GM12878 (cell line): Measurements from ENCODE around the gene DIDO1. TPM values are rescaled to one million over a fixed set of nuclear protein-coding genes. Genes with fewer than 3 reads are reported as not detected.

Experiments used
- ATAC-seq: fragments of 200-7000 bp; cut with Tn5 transposase; 3 replicates; pipeline ENCODE4 v1.9.1; 2020; ENCODE audit warnings: mild to moderate bottlenecking, moderate library complexity
- BruUV-seq: library from RNA; stranded (reverse); fragments of 400-500 nt; replicated peaks from 2 replicates; lab custom pipeline; 2021; lab: Mats Ljungman, UMichigan
- CTCF ChIA-PET: fragments of 300-600 bp; sonication (Branson Sonifier 250); formaldehyde crosslinking; extraction: SDS; loops from one replicate; lab custom pipeline; 2021; ENCODE audit warnings: inconsistent platforms; lab: Yijun Ruan, JAX
- POLR2A ChIA-PET: fragments of 350-600 bp; formaldehyde crosslinking; extraction: SDS; loops from one replicate; lab custom pipeline; 2021; ENCODE audit warnings: inconsistent platforms; lab: Charles Lee
- RAD21 ChIA-PET: fragments of 300-600 bp; sonication (Branson Sonifier 250); formaldehyde crosslinking; loops from one replicate; lab custom pipeline; 2023; ENCODE audit warnings: antibody characterized with exemption; ENCODE audit not compliant: unreplicated experiment; lab: Charles Lee
- SMC1A ChIA-PET: fragments of 300-600 bp; sonication (Branson Sonifier 250); formaldehyde crosslinking; loops from one replicate; lab custom pipeline; 2023; ENCODE audit not compliant: unreplicated experiment, uncharacterized antibody; lab: Charles Lee
- DNase-seq: peaks from one replicate; pipeline ENCODE4 v3.0.0-alpha.2; 2011; ENCODE audit warnings: low read depth, low spot score
- FAIRE-seq: peaks from 3 replicates; lab custom pipeline; 2011; peaks lifted over from hg19 to GRCh38; lab: Jason Lieb, UNC
- H2AFZ ChIP-seq: 2 replicates; pipeline ENCODE4 v1.6.0; 2011; ENCODE audit warnings: low read depth, low read length, control low read depth; ENCODE audit not compliant: control insufficient read depth
- H3K27ac ChIP-seq: 2 replicates; pipeline ENCODE4 v1.5.1; 2011; ENCODE audit warnings: control low read depth; ENCODE audit not compliant: control insufficient read depth, insufficient read depth
- H3K27me3 ChIP-seq, 2 experiments: replicated peaks in 1 of 2; 2 replicates each; pipeline versions ENCODE4 v1.6.0 to v1.6.1; 2011; ENCODE audit warnings: low read length in 1 of 2; ENCODE audit not compliant: control insufficient read depth in 2 of 2, insufficient read depth in 2 of 2
- H3K36me3 ChIP-seq, 2 experiments: 2 replicates each; pipeline ENCODE4 v1.5.1; 2011; ENCODE audit warnings: low read length in 1 of 2; ENCODE audit not compliant: control insufficient read depth in 2 of 2, insufficient read depth in 2 of 2
- H3K4me1 ChIP-seq: 2 replicates; pipeline ENCODE4 v1.6.1; 2011; ENCODE audit warnings: mild to moderate bottlenecking, low read length, moderate library complexity, mixed read lengths; ENCODE audit not compliant: control insufficient read depth, insufficient read depth
- H3K4me2 ChIP-seq: 2 replicates; pipeline ENCODE4 v1.6.0; 2011; ENCODE audit warnings: control low read depth; ENCODE audit not compliant: control insufficient read depth, insufficient read depth
- H3K4me3 ChIP-seq: fragments of 200-600 bp; sonication (generic); 2 replicates; pipeline ENCODE4 v1.5.1; 2016
- H3K79me2 ChIP-seq: 2 replicates; pipeline ENCODE4 v1.6.0; 2011; ENCODE audit warnings: low read length; ENCODE audit not compliant: control insufficient read depth, insufficient read depth
- H3K9ac ChIP-seq: 2 replicates; pipeline ENCODE4 v1.8.0; 2011; ENCODE audit warnings: low read length, control low read depth, mixed read lengths; ENCODE audit not compliant: control insufficient read depth, insufficient read depth
- H3K9me3 ChIP-seq: replicated peaks from 3 replicates; pipeline ENCODE4 v1.5.1; 2011; ENCODE audit warnings: mild to moderate bottlenecking, low read length; ENCODE audit not compliant: control insufficient read depth, insufficient read depth
- H4K20me1 ChIP-seq: 2 replicates; pipeline ENCODE4 v1.6.0; 2011; ENCODE audit not compliant: control insufficient read depth, insufficient read depth
- CEBPZ ChIP-seq: fragments of 150-350 bp; IDR thresholded peaks from 2 replicates; pipeline ENCODE4 v1.6.1; 2016; ENCODE audit warnings: low read depth, low read length
- KDM1A ChIP-seq: fragments of 200-600 bp; sonication (generic); IDR thresholded peaks from 2 replicates; pipeline ENCODE4 v1.6.1; 2016; ENCODE audit warnings: borderline replicate concordance
- PAX8 ChIP-seq: fragments of 450-650 bp; IDR thresholded peaks from 2 replicates; pipeline ENCODE4 v1.6.1; 2017; ENCODE audit warnings: mild to moderate bottlenecking, moderate library complexity
- POLR2A ChIP-seq: IDR thresholded peaks from 2 replicates; pipeline ENCODE4 v1.6.1; 2011; ENCODE audit warnings: low read depth, mild to moderate bottlenecking, low read length
- POLR2AphosphoS5 ChIP-seq: IDR thresholded peaks from 2 replicates; pipeline ENCODE4 v1.6.1; 2011; ENCODE audit warnings: mild to moderate bottlenecking, low read length, inconsistent platforms
- SRF ChIP-seq, 2 experiments: IDR thresholded peaks; 2 replicates each; pipeline ENCODE4 v1.6.1; 2011; ENCODE audit warnings: low read depth in 2 of 2, low read length in 2 of 2, mild to moderate bottlenecking in 1 of 2, moderate library complexity in 1 of 2
- ZNF217 ChIP-seq: fragments of 450-650 bp; IDR thresholded peaks from 2 replicates; pipeline ENCODE4 v1.6.1; 2017; ENCODE audit warnings: antibody characterized with exemption, mild to moderate bottlenecking
- WGBS: methylation state at CpG from one replicate; pipeline ENCODE4 v1.1.6; 2016; ENCODE audit warnings: low lambda C conversion rate; ENCODE audit not compliant: insufficient replicate concordance, insufficient coverage; ENCODE audit errors: missing lambda C conversion rate; 5-methylcytosine and 5-hydroxymethylcytosine counted together
- in situ Hi-C: fragments of 300-500 bp; cut with MboI; formaldehyde crosslinking; loops from 9 replicates; pipeline ENCODE4 v1.14.3; 2018; ENCODE audit warnings: mixed read lengths
- intact Hi-C: fragments of 100-400 bp; cut with micrococcal nuclease; formaldehyde crosslinking; loops from one replicate; pipeline ENCODE4 v1.14.2; 2022; ENCODE audit not compliant: unreplicated experiment
- polyA plus RNA-seq, 11 experiments: library from polyadenylated mRNA; depleted of rRNA in 4 of 11; unstranded in 6 of 11; stranded (reverse) in 5 of 11; fragments of >200 nt; fragmentation: Nextera tagmentation in 4 of 11; fragmentation: Illumina TruSeq in 1 of 11; extraction: Ambion mirVana in 4 of 11; extraction: Trizol in 1 of 11; gene quantifications; 1 replicate in 1 of 11; 2 replicates in 10 of 11; pipeline versions ENCODE4 v1.2.1 to v1.2.3, GENCODE V29; 2011 to 2016; ENCODE audit warnings: inconsistent platforms in 2 of 11, missing spikeins in 2 of 11, low read depth in 1 of 11
- total RNA-seq, 4 experiments: library from RNA; depleted of rRNA in 3 of 4; stranded (reverse); fragments of >200 nt in 3 of 4; fragmentation: Illumina TruSeq in 1 of 4; extraction: Trizol in 1 of 4; gene quantifications; 2 replicates each; pipeline versions ENCODE4 v1.2.1 to v1.2.3, GENCODE V29; 2013 to 2021

DIDO1 gene
- total and polyA plus RNA-seq, 10 of the 15 experiments (the other 5 are each of a cell fraction or from before 2014, with no cell fraction given) = 5.5 to 56.4 (median 38.4) TPM

DNA sequence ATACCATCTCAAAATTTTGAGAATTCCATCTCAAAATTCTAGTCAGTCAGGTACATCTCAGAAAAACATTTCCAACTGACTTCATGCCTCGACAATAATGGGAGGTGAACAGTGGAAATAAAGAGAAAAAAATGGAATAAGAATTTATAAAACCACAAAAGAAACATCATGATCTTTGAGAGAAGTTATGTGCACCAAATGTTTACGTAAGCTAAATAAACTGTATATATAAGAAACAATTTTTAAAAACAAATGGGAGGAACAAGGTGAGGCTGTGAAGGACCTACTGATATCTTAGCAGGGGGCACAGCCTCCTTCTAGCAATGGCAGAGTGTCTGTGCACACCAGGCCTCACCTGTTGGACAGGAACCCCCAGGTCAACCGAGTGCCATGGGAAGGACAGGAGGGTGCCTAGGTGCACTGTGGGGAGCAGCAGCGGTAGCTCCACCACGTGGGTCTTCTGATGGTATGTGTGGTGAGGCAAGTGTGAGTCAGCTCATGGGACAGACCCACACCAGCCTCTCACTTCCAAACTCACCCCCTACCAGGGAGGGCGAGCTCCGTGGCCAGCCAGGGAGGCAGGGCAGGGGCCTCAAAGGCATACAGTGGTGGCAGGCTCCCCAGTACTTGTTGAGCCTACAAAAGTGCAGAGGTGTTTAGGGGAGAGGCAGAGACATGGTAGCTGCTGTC is 23.2 kb downstream of the DIDO1 start:
- Histone ChIP-seq H2AFZ (no peak overlapping the region), H3K9ac (no peak overlapping the region), H3K4me3 (no peak overlapping the region), H3K36me3 (peaks cover 31 to 44% of the 10 kb centered on the region in 2 experiments), H3K4me2 (no peak overlapping the region), H3K79me2 (peaks cover 2% of the 10 kb centered on the region; the same call in 1 of the 2 replicates), H3K27ac (no peak overlapping the region), H3K27me3 (no peaks in the 10 kb centered on the region), H3K4me1 (peaks cover 25% of the 10 kb centered on the region), H3K9me3 (no peaks in the 10 kb centered on the region), H4K20me1 (peaks cover 3% of the 10 kb centered on the region; the same call in 1 of the 2 replicates)
- ChIA-PET CTCF (interaction anchor here (0.7 to 8.2 kb wide), 6 partner anchors 13 to 106 kb away, joined by 3 to 92 read pairs (median 4); no protein-coding TSS in a partner anchor), RAD21 (interaction anchor here (1.3 to 1.5 kb wide), 2 partner anchors 70 to 106 kb away, joined by 3 read pairs; no protein-coding TSS in a partner anchor), SMC1A (interaction anchor here (0.9 to 3.8 kb wide), 9 partner anchors 11 to 651 kb away, joined by 3 to 20 read pairs (median 4); partner anchors contain the start of gene FNDC11), POLR2A (interaction anchor here (0.6 kb wide), 1 partner anchor 15 kb away, joined by 3 read pairs; no protein-coding TSS in a partner anchor)
- no TSS peak for BruUV-seq
- intact Hi-C loops = loop anchor here (5.0 kb wide), 1 partner anchor 49 kb away; the partner anchor contains the start of gene SLC17A9
- in situ Hi-C loops = no loop called here
- FAIRE-seq (no peak), DNase-seq (no peak), ATAC-seq (no peak)
- 98% methylated on average over 7 of the region's 7 CpGs for WGBS
- TF ChIP-seq POLR2A (peak; percentile 45), CEBPZ (no peak), PAX8 (no peak), ZNF217 (no peak), POLR2AphosphoS5 (peak; percentile 49; the same call in 1 of the 2 replicates), SRF (IDR thresholded peaks at IDR 0.05; ENCODE audit: low read depth in 2 of 2, low read length in 2 of 2) (no peak), KDM1A (no peak)
